ENCODE results near the gene TTYH3. TPM values are rescaled to one million over a fixed set of nuclear protein-coding genes. Genes with fewer than 3 reads are reported as not detected.
"Not testable (repeated sequence)": the region's sequence is repeated elsewhere in the genome, so short reads cannot be mapped to it uniquely, and the experiment has no call there.

The TTYH3 gene
- total and polyA plus RNA-seq, 9 donors = 5.6 to 34.4 (median 22.0) TPM

GRCh38 chr7:2589341-2589740 is 42.4 kb upstream of the TTYH3 start:
- Histone ChIP-seq H3K4me3 (no peak overlapping the region), H3K27me3 (no peaks in the 10 kb centered on the region), H3K9me3 (no peaks in the 10 kb centered on the region), H3K4me1 (ENCODE audit: insufficient read depth) (no peaks in the 10 kb centered on the region), H3K36me3 (no peaks in the 10 kb centered on the region), H3K27ac (no peak overlapping the region)
- TF ChIP-seq CTCF (IDR thresholded peaks at IDR 0.05) (no peak), POLR2A (IDR thresholded peaks at IDR 0.05) (no peak), EP300 (IDR thresholded peaks at IDR 0.05) (no peak)
- no peak for DNase-seq
- intact Hi-C loops (cut with DNase I) = no loop called here
- WGBS, 3 donors = 89 to 93% (median 92%) methylated on average over 16 of the region's 16 CpGs

- H3K36me3 ChIP-seq; H3K27me3 ChIP-seq; H3K4me1 ChIP-seq (ENCODE audit: insufficient read depth); intact Hi-C loops (cut with DNase I); H3K4me3 ChIP-seq; H3K9me3 ChIP-seq; DNase-seq; H3K27ac ChIP-seq: not testable (repeated sequence)
- 91 to 94% (median 92%) methylated on average over 15 of the region's 15 CpGs for WGBS, 3 donors
These were observed 41.8 kb upstream of the TTYH3 start for GRCh38 chr7:2589941-2590340.

- no peak for DNase-seq
- no peaks in the 10 kb centered on the region for H3K27me3 ChIP-seq
- H3K4me3 ChIP-seq = no peak overlapping the region
- 91 to 94% (median 93%) methylated on average over 23 of the region's 23 CpGs for WGBS, 3 donors
- H3K27ac ChIP-seq = no peak overlapping the region
- TF ChIP-seq EP300 (IDR thresholded peaks at IDR 0.05) (no peak), CTCF (IDR thresholded peaks at IDR 0.05) (no peak), POLR2A (IDR thresholded peaks at IDR 0.05) (no peak)
- H3K36me3 ChIP-seq = no peaks in the 10 kb centered on the region
- H3K4me1 ChIP-seq (ENCODE audit: insufficient read depth) = no peaks in the 10 kb centered on the region
- intact Hi-C loops (cut with DNase I) = no loop called here
- H3K9me3 ChIP-seq = no peaks in the 10 kb centered on the region
These were observed 39.4 kb upstream of the TTYH3 start for GRCh38 chr7:2592375-2592865.

GRCh38 chr7:2593036-2593727 is 38.6 kb upstream of the TTYH3 start:
- TF ChIP-seq EP300 (IDR thresholded peaks at IDR 0.05) (no peak), CTCF (IDR thresholded peaks at IDR 0.05) (no peak)
- no peak overlapping the region for H3K4me3 ChIP-seq
- 91 to 93% (median 93%) methylated on average over 38 of the region's 38 CpGs for WGBS, 3 donors
- DNase-seq = no peak
- intact Hi-C loops (cut with DNase I) = no loop called here
- H3K27me3 ChIP-seq = no peaks in the 10 kb centered on the region
- no peak overlapping the region for H3K27ac ChIP-seq
- H3K4me1 ChIP-seq (ENCODE audit: insufficient read depth) = no peaks in the 10 kb centered on the region
- no peaks in the 10 kb centered on the region for H3K36me3 ChIP-seq
- no peaks in the 10 kb centered on the region for H3K9me3 ChIP-seq

GRCh38 chr7:2594599-2594998 is 37.2 kb upstream of the TTYH3 start:
- Histone ChIP-seq H3K4me1 (ENCODE audit: insufficient read depth) (no peaks in the 10 kb centered on the region), H3K27ac (no peak overlapping the region), H3K9me3 (no peaks in the 10 kb centered on the region), H3K27me3 (no peaks in the 10 kb centered on the region), H3K36me3 (no peaks in the 10 kb centered on the region), H3K4me3 (no peak overlapping the region)
- WGBS, 3 donors = 83 to 92% (median 91%) methylated on average over 10 of the region's 10 CpGs
- intact Hi-C loops (cut with DNase I) = no loop called here
- no peak for DNase-seq
- TF ChIP-seq POLR2A (IDR thresholded peaks at IDR 0.05) (no peak), CTCF (IDR thresholded peaks at IDR 0.05) (no peak), EP300 (IDR thresholded peaks at IDR 0.05) (no peak)

All from ovary (tissue), 9 donors.